IMR-90 (cell line): ENCODE results near the gene RPS19. TPM values are rescaled to one million over a fixed set of nuclear protein-coding genes. Genes with fewer than 3 reads are reported as not detected.

Experiments used
- ATAC-seq: fragments of 200-7000 bp; cut with Tn5 transposase; 2 replicates; pipeline ENCODE4 v1.9.1; 2020; ENCODE audit warnings: low read depth, mild to moderate bottlenecking, moderate library complexity
- BruUV-seq: library from RNA; stranded (reverse); fragments of 400-500 nt; replicated peaks from 2 replicates; lab custom pipeline; 2021; lab: Mats Ljungman, UMichigan
- CTCF ChIA-PET: fragments of 300-600 bp; formaldehyde crosslinking; extraction: SDS; loops from one replicate; lab custom pipeline; 2021; ENCODE audit warnings: antibody characterized with exemption; lab: Yijun Ruan, JAX
- POLR2A ChIA-PET: fragments of 300-600 bp; sonication (Branson Sonifier 250); formaldehyde crosslinking; loops from one replicate; lab custom pipeline; 2022; ENCODE audit warnings: antibody characterized with exemption; ENCODE audit not compliant: unreplicated experiment; lab: Charles Lee
- DNase-seq: peaks from one replicate; pipeline ENCODE4 v3.0.0; 2013
- H2AFZ ChIP-seq: replicated peaks from 2 replicates; pipeline ENCODE3; 2013; ENCODE audit warnings: low read length, mild to moderate bottlenecking; ENCODE audit not compliant: poor library complexity
- H2AK5ac ChIP-seq: 2 replicates; pipeline ENCODE4 v1.6.1; 2013; ENCODE audit warnings: low read depth, low read length, inconsistent platforms
- H2AK9ac ChIP-seq: replicated peaks from 2 replicates; pipeline ENCODE3; 2013; ENCODE audit warnings: mild to moderate bottlenecking, low read depth, low read length, moderate library complexity; ENCODE audit not compliant: poor library complexity
- H2BK120ac ChIP-seq: 2 replicates; pipeline ENCODE4 v1.6.1; 2013; ENCODE audit warnings: low read depth, low read length, inconsistent platforms
- H2BK15ac ChIP-seq: 3 replicates; pipeline ENCODE4 v1.6.1; 2013; ENCODE audit warnings: low read depth, low read length, inconsistent platforms
- H2BK20ac ChIP-seq: 2 replicates; pipeline ENCODE4 v1.6.1; 2013; ENCODE audit warnings: low read depth, mild to moderate bottlenecking, inconsistent platforms, low read length, moderate library complexity
- H2BK5ac ChIP-seq: 2 replicates; pipeline ENCODE4 v1.6.1; 2013; ENCODE audit warnings: mild to moderate bottlenecking, low read depth, low read length, inconsistent platforms; ENCODE audit not compliant: poor library complexity, severe bottlenecking
- H3K14ac ChIP-seq: replicated peaks from 2 replicates; pipeline ENCODE4 v1.6.1; 2013; ENCODE audit warnings: low read depth, low read length, inconsistent platforms
- H3K18ac ChIP-seq: 2 replicates; pipeline ENCODE4 v1.6.1; 2013; ENCODE audit warnings: low read depth, low read length, control low read depth
- H3K23ac ChIP-seq: 2 replicates; pipeline ENCODE4 v1.6.1; 2013; ENCODE audit warnings: low read depth, low read length, inconsistent platforms
- H3K27ac ChIP-seq: 2 replicates; pipeline ENCODE4 v1.5.1; 2013; ENCODE audit warnings: mild to moderate bottlenecking, control low read depth, low read length; ENCODE audit not compliant: insufficient read depth
- H3K27me3 ChIP-seq: 2 replicates; pipeline ENCODE4 v1.6.1; 2013; ENCODE audit warnings: low read length; ENCODE audit not compliant: control insufficient read depth, insufficient read depth
- H3K36me3 ChIP-seq: 2 replicates; pipeline ENCODE4 v1.6.1; 2013; ENCODE audit warnings: low read length, mixed read lengths; ENCODE audit not compliant: control insufficient read depth, insufficient read depth
- H3K4ac ChIP-seq: 2 replicates; pipeline ENCODE4 v1.6.1; 2013; ENCODE audit warnings: low read depth, low read length, inconsistent platforms
- H3K4me1 ChIP-seq: 2 replicates; pipeline ENCODE4 v1.6.1; 2013; ENCODE audit warnings: low read length, mixed read lengths; ENCODE audit not compliant: control insufficient read depth, insufficient read depth
- H3K4me2 ChIP-seq: 2 replicates; pipeline ENCODE4 v1.6.1; 2013; ENCODE audit warnings: low read depth, mild to moderate bottlenecking, control low read depth, low read length, moderate library complexity
- H3K4me3 ChIP-seq: 2 replicates; pipeline ENCODE4 v1.5.1; 2013; ENCODE audit warnings: low read depth, mild to moderate bottlenecking, control low read depth, low read length, moderate library complexity; ENCODE audit not compliant: insufficient read depth
- H3K56ac ChIP-seq: 2 replicates; pipeline ENCODE4 v1.6.1; 2013; ENCODE audit warnings: low read length, inconsistent platforms; ENCODE audit not compliant: insufficient read depth; ENCODE audit errors: extremely low read depth
- H3K79me1 ChIP-seq, 2 experiments: 2 replicates each; pipeline ENCODE4 v1.6.1; 2013; ENCODE audit warnings: low read length in 2 of 2, inconsistent platforms in 1 of 2, low read depth in 1 of 2
- H3K9ac ChIP-seq: 2 replicates; pipeline ENCODE4 v1.6.1; 2013; ENCODE audit warnings: low read depth, low read length, control low read depth
- H3K9me1 ChIP-seq: 2 replicates; pipeline ENCODE4 v1.6.1; 2013; ENCODE audit warnings: low read length, inconsistent platforms; ENCODE audit not compliant: insufficient read depth
- H3K9me3 ChIP-seq: 2 replicates; pipeline ENCODE4 v1.6.1; 2013; ENCODE audit warnings: low read length; ENCODE audit not compliant: control insufficient read depth, insufficient read depth
- H4K20me1 ChIP-seq: 2 replicates; pipeline ENCODE4 v1.6.1; 2013; ENCODE audit warnings: low read length, inconsistent platforms; ENCODE audit not compliant: insufficient read depth
- H4K5ac ChIP-seq: 2 replicates; pipeline ENCODE4 v1.6.1; 2013; ENCODE audit warnings: mild to moderate bottlenecking, low read depth, low read length, control low read depth
- H4K8ac ChIP-seq, 2 experiments: 2 replicates each; pipeline ENCODE4 v1.6.1; 2013; ENCODE audit warnings: low read depth in 2 of 2, low read length in 2 of 2, control low read depth in 1 of 2, inconsistent platforms in 1 of 2
- H4K91ac ChIP-seq: 2 replicates; pipeline ENCODE4 v1.6.1; 2013; ENCODE audit warnings: low read depth, low read length, inconsistent platforms; ENCODE audit not compliant: insufficient read depth
- CEBPB ChIP-seq: IDR thresholded peaks from 2 replicates; pipeline ENCODE4 v1.6.1; 2012; ENCODE audit warnings: low read depth, low read length, improper control_type of control experiment
- CHD1 ChIP-seq: IDR thresholded peaks from 2 replicates; pipeline ENCODE4 v1.6.1; 2012; ENCODE audit warnings: low read depth, low read length, improper control_type of control experiment
- ELK1 ChIP-seq: fragments of 150-350 bp; IDR thresholded peaks from 2 replicates; pipeline ENCODE4 v1.6.1; 2016; ENCODE audit warnings: low read depth, mild to moderate bottlenecking, low read length, moderate library complexity, borderline replicate concordance
- MXI1 ChIP-seq: IDR thresholded peaks from 2 replicates; pipeline ENCODE4 v1.6.1; 2012; ENCODE audit warnings: low read depth, mild to moderate bottlenecking, low read length, moderate library complexity, borderline replicate concordance
- NFE2L2 ChIP-seq: fragments of 150-350 bp; IDR thresholded peaks from 2 replicates; pipeline ENCODE4 v1.6.1; 2016; ENCODE audit warnings: low read depth, mild to moderate bottlenecking, low read length
- WGBS, 2 experiments: methylation state at CpG; one replicate each; pipeline versions ENCODE4 v1.1.5 to v1.1.7; 2013; ENCODE audit warnings: missing lambda C conversion rate in 2 of 2; ENCODE audit not compliant: insufficient read length in 1 of 2; ENCODE audit errors: extremely low coverage in 2 of 2; 5-methylcytosine and 5-hydroxymethylcytosine counted together
- dilution Hi-C: fragments of 300-500 bp; cut with HindIII; formaldehyde crosslinking; loops from one replicate; pipeline ENCODE4 v1.14.3; 2018; ENCODE audit warnings: low sequenced_read_pairs; ENCODE audit not compliant: unreplicated experiment
- in situ Hi-C: fragments of 300-500 bp; cut with MboI; formaldehyde crosslinking; loops from 3 replicates; pipeline ENCODE4 v1.14.3; 2019; ENCODE audit warnings: low sequenced_read_pairs, inconsistent platforms, mixed read lengths
- intact Hi-C: fragments of 100-400 bp; cut with micrococcal nuclease; formaldehyde crosslinking; loops from 2 replicates; pipeline ENCODE4 v1.10.0; 2022
- polyA plus RNA-seq, 3 experiments: library from polyadenylated mRNA; depleted of rRNA; stranded (reverse); fragments of >200 nt; gene quantifications; 2 replicates each; pipeline ENCODE4 v1.2.3, GENCODE V29; 2012; ENCODE audit warnings: low replicate concordance in 1 of 3
- total RNA-seq: library from RNA; depleted of rRNA; stranded (reverse); fragments of >200 nt; gene quantifications from 2 replicates; pipeline ENCODE4 v1.2.3, GENCODE V29; 2012
- TF ChIP-seq, protein P1 (sequence below): conservative IDR thresholded peaks from 2 replicates; pipeline ENCODE4 v1.5.1; 2012; ENCODE audit warnings: mild to moderate bottlenecking, low read depth, low read length, improper control_type of control experiment

RPS19 gene
- total and polyA plus RNA-seq, 2 of the 4 experiments (the other 2 are of a cell fraction): 230 to 3,988 TPM

GRCh38 chr19:41895745-41896580, 35.9 kb downstream of the RPS19 start:
- no peak for DNase-seq
- intact Hi-C loops: no loop called here

More at GRCh38 chr19:41895745-41896580, 35.9 kb downstream of the RPS19 start:
- no peak overlapping the region for H3K18ac ChIP-seq
- H2AK5ac ChIP-seq: no peak overlapping the region
- no peak overlapping the region for H4K8ac ChIP-seq
- no peak overlapping the region for H3K14ac ChIP-seq
- in situ Hi-C loops (no loop called here), dilution Hi-C loops (no loop called here)
- ATAC-seq: peak; percentile 41; the same call in 1 of the 2 replicates
- ChIA-PET POLR2A (no interaction called here), CTCF (no interaction called here)
- no peak overlapping the region for H2BK20ac ChIP-seq
- H3K9me3 ChIP-seq: no peaks in the 10 kb centered on the region
- H4K5ac ChIP-seq: no peak overlapping the region
- H3K27me3 ChIP-seq: no peaks in the 10 kb centered on the region
- no peaks in the 10 kb centered on the region for H3K9me1 ChIP-seq
- no peak overlapping the region for H3K56ac ChIP-seq
- no peaks in the 10 kb centered on the region for H3K4me1 ChIP-seq
- no peak overlapping the region for H2BK15ac ChIP-seq
- TF ChIP-seq ELK1 (no peak), MXI1 (no peak), CHD1 (no peak), CEBPB (no peak), NFE2L2 (no peak)
- TF ChIP-seq, protein P1, sequence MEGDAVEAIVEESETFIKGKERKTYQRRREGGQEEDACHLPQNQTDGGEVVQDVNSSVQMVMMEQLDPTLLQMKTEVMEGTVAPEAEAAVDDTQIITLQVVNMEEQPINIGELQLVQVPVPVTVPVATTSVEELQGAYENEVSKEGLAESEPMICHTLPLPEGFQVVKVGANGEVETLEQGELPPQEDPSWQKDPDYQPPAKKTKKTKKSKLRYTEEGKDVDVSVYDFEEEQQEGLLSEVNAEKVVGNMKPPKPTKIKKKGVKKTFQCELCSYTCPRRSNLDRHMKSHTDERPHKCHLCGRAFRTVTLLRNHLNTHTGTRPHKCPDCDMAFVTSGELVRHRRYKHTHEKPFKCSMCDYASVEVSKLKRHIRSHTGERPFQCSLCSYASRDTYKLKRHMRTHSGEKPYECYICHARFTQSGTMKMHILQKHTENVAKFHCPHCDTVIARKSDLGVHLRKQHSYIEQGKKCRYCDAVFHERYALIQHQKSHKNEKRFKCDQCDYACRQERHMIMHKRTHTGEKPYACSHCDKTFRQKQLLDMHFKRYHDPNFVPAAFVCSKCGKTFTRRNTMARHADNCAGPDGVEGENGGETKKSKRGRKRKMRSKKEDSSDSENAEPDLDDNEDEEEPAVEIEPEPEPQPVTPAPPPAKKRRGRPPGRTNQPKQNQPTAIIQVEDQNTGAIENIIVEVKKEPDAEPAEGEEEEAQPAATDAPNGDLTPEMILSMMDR: 0 out of 2 replicates have a peak, but pooled peaks have one; percentile 7
- no peak overlapping the region for H3K9ac ChIP-seq
- H2BK120ac ChIP-seq: no peak overlapping the region
- peaks cover 58% of the 10 kb centered on the region for H3K36me3 ChIP-seq
- H3K79me1 ChIP-seq: peaks cover 5 to 11% of the 10 kb centered on the region in 2 experiments
- H3K4me2 ChIP-seq: no peak overlapping the region
- no peak overlapping the region for H2BK5ac ChIP-seq
- no peak overlapping the region for H2AK9ac ChIP-seq
- H4K91ac ChIP-seq: no peak overlapping the region
- 83% methylated on average over 1 of the region's 19 CpGs; no CpG with 5 or more reads in 1 of the 2 experiments for WGBS, 2 experiments
- H3K4ac ChIP-seq: no peak overlapping the region
- peaks cover 10% of the 10 kb centered on the region for H4K20me1 ChIP-seq
- no peak overlapping the region for H3K23ac ChIP-seq
- H3K4me3 ChIP-seq: no peak overlapping the region
- no peak overlapping the region for H2AFZ ChIP-seq
- no TSS peak for BruUV-seq
- H3K27ac ChIP-seq: no peak overlapping the region
